ENCODE results near the gene RNF222. TPM values are rescaled to one million over a fixed set of nuclear protein-coding genes. Genes with fewer than 3 reads are reported as not detected.
A peak's percentile ranks its signal among the peaks of the same experiment; 100 is the strongest.

RNF222 gene
- polyA plus RNA-seq, 6 donors from 2014 or later, result 0.13 to 0.35 (median 0.23) TPM; not detected in 3

DNA sequence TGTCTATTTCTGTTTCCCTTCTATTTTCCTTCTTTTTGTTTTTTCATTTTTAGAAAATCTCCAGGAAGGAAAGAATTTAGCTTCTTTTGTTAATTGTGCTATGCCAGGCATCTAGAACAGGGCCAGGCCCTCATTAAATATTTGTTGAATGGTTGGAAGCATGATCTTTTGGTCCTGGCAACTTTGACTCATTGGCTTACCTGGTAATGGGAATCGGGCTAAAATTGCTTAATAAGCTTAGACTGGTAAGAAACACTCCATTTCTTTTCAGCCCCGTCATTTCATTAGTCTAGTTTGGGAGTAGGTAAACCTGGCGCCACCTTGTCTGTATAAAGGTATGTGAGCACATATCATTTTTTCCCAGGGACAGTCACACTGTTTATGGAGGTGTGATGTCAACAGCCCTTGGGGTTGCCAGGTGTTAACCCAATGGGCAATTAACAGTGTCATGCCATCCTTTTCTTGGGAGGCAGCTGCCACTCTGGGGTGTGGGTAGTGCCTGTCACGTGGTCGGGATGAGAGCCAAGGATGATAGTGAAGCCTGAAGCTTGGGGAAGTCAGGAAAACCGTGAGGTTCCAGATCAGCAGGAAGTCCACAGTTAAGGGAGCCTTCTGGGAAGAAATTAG is 28.6 kb upstream of the RNF222 start:
- Mint-ChIP-seq H3K4me3 (no peak overlapping the region), H3K36me3 (no peaks in the 10 kb centered on the region), H3K4me1 (no peaks in the 10 kb centered on the region), H3K27me3 (peaks cover 29 to 53% (median 49%) of the 10 kb centered on the region in 3 donors), H3K9me3 (peaks cover 0 to 2% (median 0%) of the 10 kb centered on the region in 7 donors), H3K27ac (peak overlapping the region in 1 of 6 donors; percentile 57)
- ATAC-seq (ENCODE audit: low read depth in 2 of 2) (no peak), DNase-seq (no peak)

- Mint-ChIP-seq H3K36me3 (peaks cover 0 to 17% of the 10 kb centered on the region in 2 donors), H3K27me3 (peaks cover 47 to 77% (median 73%) of the 10 kb centered on the region in 3 donors), H3K27ac (peak overlapping the region in 1 of 6 donors; percentile 45)
These were observed 23.9 kb upstream of the RNF222 start for GRCh38 chr17:8421571-8421970.

DNA sequence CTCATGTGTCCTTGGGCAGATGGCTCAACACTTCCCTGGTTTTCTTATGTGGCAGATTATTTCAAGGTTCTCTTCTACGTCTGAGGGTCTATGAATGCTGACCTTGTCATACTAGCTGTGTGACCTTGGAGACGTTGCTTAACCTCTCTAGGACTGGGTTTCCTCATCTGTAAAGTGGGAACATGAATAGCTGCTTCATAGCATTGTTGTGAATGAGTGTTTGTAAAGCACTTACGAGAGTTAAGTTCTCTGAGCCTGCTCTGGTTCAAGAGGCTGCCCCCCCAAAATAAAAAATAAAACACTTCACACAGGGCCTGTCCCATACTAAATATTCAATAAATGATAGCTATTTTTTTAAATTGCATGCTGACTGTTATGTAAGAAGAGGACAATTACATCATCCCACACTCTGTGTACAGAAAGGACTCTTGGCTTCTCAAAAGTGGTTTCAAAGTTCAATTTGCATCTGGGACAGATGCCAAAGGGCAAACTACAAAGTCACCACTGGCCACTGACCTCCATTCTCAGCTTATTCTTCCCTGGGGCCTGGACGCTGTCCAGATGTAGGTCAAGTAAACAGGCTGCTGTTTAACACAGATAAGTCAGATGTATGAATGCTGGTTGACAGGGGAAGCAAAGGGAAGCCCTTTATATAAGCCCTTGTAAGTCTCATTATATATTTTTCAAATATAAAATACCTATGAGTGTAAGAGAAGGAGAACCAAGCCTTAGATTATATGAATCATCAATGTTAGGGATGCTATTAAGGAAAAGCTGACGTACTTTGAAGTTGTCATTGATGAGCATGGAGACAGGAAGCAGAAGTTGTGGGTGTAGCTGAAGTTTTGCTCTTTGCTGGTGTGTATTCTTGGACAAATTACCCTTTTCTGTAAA is 22.7 kb upstream of the RNF222 start:
- H3K36me3 Mint-ChIP-seq, result peaks cover 0 to 17% of the 10 kb centered on the region in 2 donors
- H3K9me3 Mint-ChIP-seq, result peaks cover 0 to 8% (median 5%) of the 10 kb centered on the region in 7 donors
- no peaks in the 10 kb centered on the region for H3K4me1 Mint-ChIP-seq
- no peak overlapping the region for H3K27ac Mint-ChIP-seq
- peaks cover 48 to 82% (median 76%) of the 10 kb centered on the region in 3 donors for H3K27me3 Mint-ChIP-seq
- no peak overlapping the region for H3K4me3 Mint-ChIP-seq
- no peak for ATAC-seq (ENCODE audit: low read depth in 2 of 2)
- no peak for DNase-seq

More at GRCh38 chr17:8421571-8421970, 23.9 kb upstream of the RNF222 start:
- Mint-ChIP-seq H3K4me1 (no peaks in the 10 kb centered on the region), H3K9me3 (peaks cover 0 to 8% (median 5%) of the 10 kb centered on the region in 7 donors), H3K4me3 (no peak overlapping the region)
- ATAC-seq (ENCODE audit: low read depth in 2 of 2) (no peak), DNase-seq (no peak)

DNA sequence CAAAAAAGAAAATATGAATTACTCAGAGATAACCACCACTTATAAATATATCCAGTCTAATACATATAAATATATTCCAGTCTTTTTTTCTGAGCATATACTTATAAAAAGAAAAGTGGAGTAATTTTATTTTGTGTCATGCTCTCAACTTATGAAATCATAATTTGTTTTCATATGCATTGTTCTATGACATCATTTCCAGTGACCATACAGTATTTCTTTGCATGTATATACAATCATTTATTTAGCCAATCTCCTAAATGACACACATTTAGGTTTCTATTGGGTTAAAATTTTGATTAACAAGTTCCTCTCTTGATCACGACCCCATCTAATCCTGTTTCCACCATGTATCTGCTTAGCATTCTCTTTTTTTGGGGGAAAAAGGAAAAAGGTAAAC is 21.7 kb upstream of the RNF222 start:
- Mint-ChIP-seq H3K27me3 (peaks cover 48 to 84% (median 83%) of the 10 kb centered on the region in 3 donors), H3K4me3 (no peak overlapping the region), H3K4me1 (no peaks in the 10 kb centered on the region), H3K27ac (no peak overlapping the region), H3K9me3 (peaks cover 0 to 8% (median 5%) of the 10 kb centered on the region in 7 donors), H3K36me3 (peaks cover 0 to 17% of the 10 kb centered on the region in 2 donors)
- ATAC-seq (ENCODE audit: low read depth in 2 of 2), result no peak
- no peak for DNase-seq

DNA sequence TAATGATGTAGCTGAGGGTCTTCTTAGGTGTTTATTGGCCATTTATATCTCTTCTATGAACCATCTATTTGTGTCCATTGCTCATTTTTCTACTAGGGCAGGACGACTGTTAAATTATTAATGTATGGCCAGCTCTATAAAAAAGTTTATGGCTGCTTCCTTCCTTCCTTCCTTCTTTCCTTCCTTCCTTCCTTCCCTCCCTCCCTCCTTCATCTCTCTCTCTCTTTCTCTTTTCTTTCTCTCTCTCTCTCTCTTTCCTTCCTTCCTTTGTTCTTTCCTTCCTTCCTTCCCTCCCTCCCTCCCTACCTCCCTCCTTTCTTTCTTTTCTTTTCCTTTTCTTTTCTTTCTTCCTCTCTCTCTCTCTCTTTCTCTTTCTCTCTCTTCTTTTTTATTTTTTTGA is 20.8 kb upstream of the RNF222 start:
- Mint-ChIP-seq H3K4me1 (no peaks in the 10 kb centered on the region), H3K27me3 (peaks cover 41 to 82% (median 81%) of the 10 kb centered on the region in 3 donors), H3K36me3 (peaks cover 0 to 17% of the 10 kb centered on the region in 2 donors), H3K4me3 (peak overlapping the region in 1 of 8 donors; percentile 42), H3K9me3 (peaks cover 0 to 8% (median 5%) of the 10 kb centered on the region in 7 donors), H3K27ac (no peak overlapping the region)
- DNase-seq (no peak), ATAC-seq (ENCODE audit: low read depth in 2 of 2) (no peak)

- DNase-seq (no peak), ATAC-seq (ENCODE audit: low read depth in 2 of 2) (no peak)
- Mint-ChIP-seq H3K4me3 (no peak overlapping the region), H3K27me3 (peaks cover 35 to 80% (median 75%) of the 10 kb centered on the region in 3 donors), H3K9me3 (peaks cover 0 to 8% (median 5%) of the 10 kb centered on the region in 7 donors), H3K4me1 (no peaks in the 10 kb centered on the region), H3K36me3 (peaks cover 0 to 17% of the 10 kb centered on the region in 2 donors), H3K27ac (no peak overlapping the region)
These were observed 20.2 kb upstream of the RNF222 start for GRCh38 chr17:8417806-8418205.

GRCh38 chr17:8413938-8414337 is 16.3 kb upstream of the RNF222 start:
- DNase-seq (no peak), ATAC-seq (ENCODE audit: low read depth in 2 of 2) (no peak)
- Mint-ChIP-seq H3K4me3 (no peak overlapping the region), H3K9me3 (peaks cover 0 to 8% (median 5%) of the 10 kb centered on the region in 7 donors), H3K27me3 (peaks cover 18 to 58% (median 43%) of the 10 kb centered on the region in 3 donors), H3K4me1 (peaks cover 0 to 4% (median 0%) of the 10 kb centered on the region in 3 donors), H3K27ac (no peak overlapping the region), H3K36me3 (peaks cover 0 to 17% of the 10 kb centered on the region in 2 donors)

DNA sequence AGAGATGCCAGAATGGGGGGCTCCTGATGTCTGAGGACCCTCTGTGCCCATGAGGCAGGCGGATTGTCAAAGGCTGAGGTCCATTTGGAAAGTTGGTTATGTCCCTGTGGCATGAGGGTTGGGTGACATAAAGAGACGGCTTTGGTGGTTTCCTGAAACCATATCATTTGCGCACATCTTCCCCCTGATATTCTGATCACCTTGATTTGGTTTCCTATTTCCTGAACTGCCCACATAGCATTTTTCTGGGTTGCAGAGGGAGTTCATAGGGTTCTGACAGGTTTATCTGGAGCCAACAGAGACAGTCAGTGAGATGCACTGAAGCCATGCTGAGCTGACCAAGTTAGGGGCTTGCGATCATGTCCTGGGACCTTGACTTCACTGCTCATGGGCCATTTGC is 15.7 kb upstream of the RNF222 start:
- H3K4me3 Mint-ChIP-seq, result no peak overlapping the region
- H3K4me1 Mint-ChIP-seq, result peaks cover 0 to 4% (median 0%) of the 10 kb centered on the region in 3 donors
- no peak overlapping the region for H3K27ac Mint-ChIP-seq
- ATAC-seq (ENCODE audit: low read depth in 2 of 2), result no peak
- H3K36me3 Mint-ChIP-seq, result peaks cover 0 to 15% of the 10 kb centered on the region in 2 donors
- H3K27me3 Mint-ChIP-seq, result peaks cover 18 to 53% (median 40%) of the 10 kb centered on the region in 3 donors
- H3K9me3 Mint-ChIP-seq, result peaks cover 0 to 8% (median 5%) of the 10 kb centered on the region in 7 donors
- DNase-seq, result no peak

DNA sequence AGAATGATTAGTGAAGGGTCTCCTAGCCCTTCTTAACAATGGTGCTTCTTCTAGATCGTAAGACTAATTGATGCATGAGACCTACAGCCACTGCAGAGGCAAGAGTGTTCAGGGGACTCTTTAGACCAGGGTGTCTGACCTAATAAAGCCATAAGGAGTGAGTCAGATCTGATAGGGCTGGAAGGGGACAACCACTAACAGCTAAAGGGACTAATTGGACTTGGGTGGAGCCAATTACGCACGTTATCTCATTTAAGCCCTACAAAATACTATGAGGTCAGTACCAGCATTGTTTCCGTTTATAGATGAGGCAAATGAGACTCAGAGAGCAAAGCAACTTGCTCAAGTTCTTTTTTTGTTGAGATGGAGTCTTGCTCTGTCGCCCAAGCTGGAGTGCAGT is 14.5 kb upstream of the RNF222 start:
- H3K27ac Mint-ChIP-seq, result peak overlapping the region in 1 of 6 donors; percentile 52
- ATAC-seq (ENCODE audit: low read depth in 2 of 2) (no peak), DNase-seq (no peak)
- peaks cover 0 to 3% (median 2%) of the 10 kb centered on the region in 7 donors for H3K9me3 Mint-ChIP-seq
- H3K27me3 Mint-ChIP-seq, result peaks cover 11 to 50% (median 32%) of the 10 kb centered on the region in 3 donors
- H3K36me3 Mint-ChIP-seq, result peaks cover 0 to 5% of the 10 kb centered on the region in 2 donors
- H3K4me1 Mint-ChIP-seq, result peaks cover 0 to 4% (median 0%) of the 10 kb centered on the region in 3 donors
- no peak overlapping the region for H3K4me3 Mint-ChIP-seq

DNA sequence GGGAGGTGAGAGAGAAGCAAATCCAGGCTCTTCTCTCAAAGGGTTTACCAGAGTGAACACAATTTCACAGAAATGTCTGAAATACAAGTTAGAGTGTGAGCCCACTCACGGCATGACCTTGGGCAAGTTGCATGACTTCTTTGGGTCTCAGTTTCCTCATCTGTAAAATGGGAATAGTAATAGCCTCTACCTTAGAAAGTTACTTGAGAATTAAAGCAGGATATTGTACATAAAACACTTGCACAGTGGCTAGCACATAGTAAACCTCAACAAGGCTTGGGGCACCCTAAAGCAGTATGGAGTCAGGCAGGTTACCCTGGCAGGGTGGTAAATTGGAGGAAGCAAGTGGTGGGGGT is 13.2 kb upstream of the RNF222 start:
- Mint-ChIP-seq H3K9me3 (no peaks in the 10 kb centered on the region), H3K36me3 (no peaks in the 10 kb centered on the region), H3K4me1 (peaks cover 0 to 4% (median 0%) of the 10 kb centered on the region in 3 donors), H3K27ac (no peak overlapping the region), H3K27me3 (peaks cover 6 to 47% (median 20%) of the 10 kb centered on the region in 3 donors), H3K4me3 (no peak overlapping the region)
- no peak for DNase-seq
- ATAC-seq (ENCODE audit: low read depth in 2 of 2), result no peak

DNA sequence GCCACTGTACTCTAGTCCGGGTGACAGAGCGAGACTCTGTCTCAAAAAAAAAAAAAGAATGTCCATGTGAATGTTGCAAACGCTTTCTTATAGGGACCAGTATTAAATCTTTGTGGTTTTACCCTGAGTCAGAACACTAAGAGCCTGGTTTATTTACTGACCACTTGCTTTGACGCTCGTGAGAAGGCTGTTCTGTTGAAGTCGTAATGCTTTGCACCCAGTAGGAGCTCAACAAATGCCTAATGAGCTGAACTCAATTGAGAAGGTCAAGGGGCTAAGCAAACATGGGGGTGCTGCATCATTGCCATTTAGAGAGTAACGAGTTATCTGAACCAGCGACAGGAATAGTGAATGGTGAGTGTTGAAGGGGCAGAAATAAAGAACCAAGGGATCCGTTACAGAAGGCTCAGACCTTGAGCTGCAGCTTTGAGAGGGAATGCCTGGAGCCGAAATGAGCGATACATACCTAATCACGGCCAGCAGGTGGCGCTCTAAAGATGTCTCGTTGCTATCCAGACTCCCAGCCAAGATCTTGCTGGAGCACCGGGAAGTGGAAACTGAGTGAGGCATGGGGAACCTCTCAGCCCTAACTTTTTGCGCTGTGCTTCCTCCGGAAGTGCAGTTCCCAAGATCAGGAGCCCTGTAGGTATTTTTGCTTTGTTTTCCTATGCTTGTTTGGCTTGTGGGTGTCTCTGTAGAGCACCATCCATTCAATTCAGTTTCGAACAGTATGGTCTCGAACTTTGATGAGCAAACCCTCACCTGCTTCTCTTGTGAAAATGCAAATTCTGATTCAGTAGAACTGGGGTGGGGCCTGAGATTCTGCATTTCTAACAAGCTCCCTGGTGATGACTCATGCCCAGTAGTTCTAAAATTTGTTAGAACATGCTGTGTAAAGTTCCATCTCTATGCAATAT is 12.6 kb upstream of the RNF222 start:
- DNase-seq (peak; percentile 62), ATAC-seq (ENCODE audit: low read depth in 2 of 2) (peak; percentile 68 to 85)
- H3K27me3 Mint-ChIP-seq, result peaks cover 6 to 41% (median 16%) of the 10 kb centered on the region in 3 donors
- no peaks in the 10 kb centered on the region for H3K9me3 Mint-ChIP-seq
- H3K36me3 Mint-ChIP-seq, result no peaks in the 10 kb centered on the region
- peaks cover 0 to 4% (median 0%) of the 10 kb centered on the region in 3 donors for H3K4me1 Mint-ChIP-seq
- H3K27ac Mint-ChIP-seq, result peak overlapping the region in 3 of 6 donors; percentile 29 to 34 (median 30)
- no peak overlapping the region for H3K4me3 Mint-ChIP-seq

DNA sequence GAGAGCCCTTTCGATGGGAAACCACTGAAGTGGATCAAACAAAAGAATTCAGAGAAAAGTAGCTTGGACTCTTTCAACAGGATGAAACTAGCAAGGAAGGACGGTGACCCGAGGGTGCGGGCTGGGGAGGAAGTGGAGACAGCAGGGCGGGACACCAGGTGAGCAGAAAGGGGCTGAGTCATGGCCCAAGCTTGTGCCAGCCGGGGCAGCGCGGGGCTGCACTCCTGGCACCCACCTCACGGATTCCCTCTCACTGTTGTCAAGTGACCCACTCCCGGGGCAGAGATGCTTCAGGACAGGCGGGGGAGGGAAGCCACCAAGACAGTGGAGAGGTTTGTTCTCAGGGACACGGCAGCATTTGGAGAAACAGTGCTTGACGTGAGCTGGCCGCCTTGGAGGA is 10.7 kb upstream of the RNF222 start:
- ATAC-seq (ENCODE audit: low read depth in 2 of 2) (no peak), DNase-seq (no peak)
- Mint-ChIP-seq H3K27me3 (peaks cover 0 to 42% (median 10%) of the 10 kb centered on the region in 3 donors), H3K4me1 (peaks cover 0 to 4% (median 0%) of the 10 kb centered on the region in 3 donors), H3K4me3 (no peak overlapping the region), H3K27ac (peak overlapping the region in 1 of 6 donors; percentile 62), H3K36me3 (no peaks in the 10 kb centered on the region), H3K9me3 (no peaks in the 10 kb centered on the region)

DNA sequence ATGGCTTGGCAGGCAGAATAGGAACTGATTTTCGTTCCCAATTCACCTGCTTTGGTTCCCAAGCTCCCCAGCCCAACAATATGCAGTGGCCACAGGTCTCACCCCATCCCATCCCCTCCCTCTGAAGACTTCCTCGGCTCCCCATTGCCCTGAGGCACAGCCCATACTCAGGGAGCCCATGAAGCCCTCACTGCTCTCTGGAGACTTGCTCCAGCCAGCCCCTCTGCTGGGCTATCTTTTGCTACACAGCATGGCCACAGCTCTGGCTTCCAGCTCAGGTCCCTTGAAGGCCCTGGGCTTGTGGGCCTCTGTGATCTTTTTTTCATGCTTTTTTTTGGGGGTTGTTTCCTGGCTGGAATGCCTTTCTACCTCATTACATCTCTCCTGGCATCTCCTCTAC is 8.5 kb upstream of the RNF222 start:
- Mint-ChIP-seq H3K36me3 (no peaks in the 10 kb centered on the region), H3K9me3 (no peaks in the 10 kb centered on the region), H3K4me3 (no peak overlapping the region), H3K4me1 (peaks cover 0 to 4% (median 0%) of the 10 kb centered on the region in 3 donors), H3K27me3 (peaks cover 17 to 51% (median 28%) of the 10 kb centered on the region in 3 donors), H3K27ac (no peak overlapping the region)
- ATAC-seq (ENCODE audit: low read depth in 2 of 2) (no peak), DNase-seq (no peak)
